Mucosa of descending colon (tissue), 3 donors: Measurements from ENCODE around the gene LRRFIP2. TPM values are rescaled to one million over a fixed set of nuclear protein-coding genes. Genes with fewer than 3 reads are reported as not detected.

Experiments used
- ATAC-seq: fragments of 200-7000 bp; cut with Tn5 transposase; one replicate; pipeline ENCODE4 v1.9.1; 2020; ENCODE audit warnings: mild to moderate bottlenecking, moderate library complexity
- DNase-seq, 3 donors: peaks; one replicate each; pipeline ENCODE4 v3.0.0-alpha.2; 2020
- H3K36me3 ChIP-seq: fragments of 200-600 bp; one replicate; pipeline ENCODE4 v1.8.0; 2021; ENCODE audit warnings: low read depth, mild to moderate bottlenecking
- H3K4me1 ChIP-seq: fragments of 200-600 bp; one replicate; pipeline ENCODE4 v1.8.0; 2021; ENCODE audit warnings: low read depth, mild to moderate bottlenecking
- H3K4me3 ChIP-seq: fragments of 200-600 bp; one replicate; pipeline ENCODE4 v1.8.0; 2021; ENCODE audit warnings: mild to moderate bottlenecking
- H3K9me3 ChIP-seq: fragments of 200-600 bp; one replicate; pipeline ENCODE4 v1.8.0; 2021; ENCODE audit warnings: mild to moderate bottlenecking
- intact Hi-C, 2 donors: fragments of 100-400 bp; cut with DNase I in 1 of 2; cut with micrococcal nuclease in 1 of 2; formaldehyde crosslinking; loops; one replicate each; pipeline versions ENCODE4 v1.11.0 to v1.11.1; 2022; cut with DNase I, micrococcal nuclease
- total RNA-seq, 3 donors: library from RNA; stranded (reverse); fragmentation: NEBNext Ultra II Directional in 2 of 3; extraction: Animal tissue kit (Norgen Biotek cat#: 25700) in 2 of 3; gene quantifications; one replicate each; pipeline versions ENCODE4 v1.2.1 to v1.2.4, GENCODE V29; 2021 to 2023
- TF ChIP-seq, protein P1 (sequence below): fragments of 200-600 bp; IDR thresholded peaks from one replicate; pipeline ENCODE4 v1.8.0; 2022; ENCODE audit warnings: antibody characterized with exemption, mild to moderate bottlenecking
- donor health status: DM: no; HTN: no; CAD: no; lungs with moderate emphysema.
- donor health status: DM: no; HTN: no; CAD: no.
- donor health status: DM: no; HTN: yes; CAD: no.

LRRFIP2 gene
- total RNA-seq, 3 donors from 2014 or later = 89.9 to 136 (median 128) TPM

DNA sequence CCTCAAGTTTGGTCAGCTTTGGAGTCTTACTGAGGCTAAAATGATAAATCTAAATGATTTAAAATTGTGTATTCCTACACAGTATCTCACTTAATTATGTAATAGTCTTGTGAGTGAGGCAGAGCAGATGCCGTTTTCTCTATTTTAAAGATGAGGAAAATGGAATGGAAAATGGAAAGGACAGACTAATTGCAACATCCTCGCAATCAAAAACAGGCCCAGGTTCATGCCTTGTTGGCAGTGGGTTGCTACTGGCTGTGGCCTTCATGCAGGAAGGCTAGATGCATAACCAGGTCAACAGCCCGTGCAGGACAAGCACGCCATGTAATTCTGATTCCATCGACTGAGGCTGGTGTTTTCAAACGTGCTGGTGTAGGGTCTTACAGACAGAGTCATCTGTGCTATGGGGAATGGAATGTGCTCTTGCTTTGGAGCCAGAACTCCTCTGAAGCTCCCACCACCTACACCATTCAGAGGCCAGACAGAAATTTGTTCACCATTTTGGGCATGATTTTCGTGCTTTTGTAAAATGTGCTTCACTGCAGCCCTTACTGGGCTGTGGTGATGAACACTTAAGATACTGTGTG is 143.2 kb downstream of the LRRFIP2 start:
- intact Hi-C loops = no loop called here
- ATAC-seq (no peak), DNase-seq (no peak)
- no peak overlapping the region for H3K4me3 ChIP-seq
- no peaks in the 10 kb centered on the region for H3K36me3 ChIP-seq
- peaks cover 2% of the 10 kb centered on the region for H3K9me3 ChIP-seq
- no peaks in the 10 kb centered on the region for H3K4me1 ChIP-seq
- TF ChIP-seq, protein P1, sequence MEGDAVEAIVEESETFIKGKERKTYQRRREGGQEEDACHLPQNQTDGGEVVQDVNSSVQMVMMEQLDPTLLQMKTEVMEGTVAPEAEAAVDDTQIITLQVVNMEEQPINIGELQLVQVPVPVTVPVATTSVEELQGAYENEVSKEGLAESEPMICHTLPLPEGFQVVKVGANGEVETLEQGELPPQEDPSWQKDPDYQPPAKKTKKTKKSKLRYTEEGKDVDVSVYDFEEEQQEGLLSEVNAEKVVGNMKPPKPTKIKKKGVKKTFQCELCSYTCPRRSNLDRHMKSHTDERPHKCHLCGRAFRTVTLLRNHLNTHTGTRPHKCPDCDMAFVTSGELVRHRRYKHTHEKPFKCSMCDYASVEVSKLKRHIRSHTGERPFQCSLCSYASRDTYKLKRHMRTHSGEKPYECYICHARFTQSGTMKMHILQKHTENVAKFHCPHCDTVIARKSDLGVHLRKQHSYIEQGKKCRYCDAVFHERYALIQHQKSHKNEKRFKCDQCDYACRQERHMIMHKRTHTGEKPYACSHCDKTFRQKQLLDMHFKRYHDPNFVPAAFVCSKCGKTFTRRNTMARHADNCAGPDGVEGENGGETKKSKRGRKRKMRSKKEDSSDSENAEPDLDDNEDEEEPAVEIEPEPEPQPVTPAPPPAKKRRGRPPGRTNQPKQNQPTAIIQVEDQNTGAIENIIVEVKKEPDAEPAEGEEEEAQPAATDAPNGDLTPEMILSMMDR = no peak

- DNase-seq (no peak), ATAC-seq (no peak)
- Histone ChIP-seq H3K4me1 (no peaks in the 10 kb centered on the region), H3K36me3 (no peaks in the 10 kb centered on the region), H3K4me3 (no peak overlapping the region), H3K9me3 (no peaks in the 10 kb centered on the region)
- TF ChIP-seq, protein P1 = no peak
- intact Hi-C loops = no loop called here
These were observed 143.8 kb downstream of the LRRFIP2 start for GRCh38 chr3:37030588-37030987.

DNA sequence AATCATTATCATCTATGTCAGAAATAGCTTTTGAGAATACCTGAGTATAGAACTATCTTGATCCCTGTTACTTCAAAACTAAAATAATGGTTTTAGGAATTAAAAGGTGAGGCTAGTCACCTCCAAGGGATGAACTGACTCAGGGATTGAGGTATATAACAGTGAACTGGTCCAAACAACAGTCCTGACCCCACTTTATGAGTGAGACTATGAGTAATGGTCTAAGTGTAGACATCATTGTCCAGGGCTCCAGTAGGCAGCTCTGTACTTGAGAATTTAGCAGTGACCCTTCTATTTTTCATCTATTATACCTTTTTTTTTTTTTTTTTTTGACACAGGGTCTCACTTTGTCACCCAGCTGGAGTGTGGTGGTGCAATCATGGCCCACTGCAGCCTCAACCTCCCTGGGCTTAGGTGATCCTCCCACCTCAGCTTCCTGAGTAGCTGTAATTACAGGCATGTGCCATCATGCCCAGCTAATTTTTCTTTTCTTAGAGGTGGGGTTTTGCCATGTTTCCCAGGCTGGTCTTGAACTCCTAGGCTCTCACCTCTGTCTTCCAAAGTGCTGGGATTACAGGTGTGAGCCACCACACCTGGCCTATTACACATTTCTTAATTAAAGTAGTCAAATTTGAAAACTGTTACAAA is 144.7 kb downstream of the LRRFIP2 start:
- no peak for DNase-seq
- TF ChIP-seq, protein P1 = no peak
- H3K4me1 ChIP-seq = no peaks in the 10 kb centered on the region

GRCh38 chr3:37029111-37029510 is 145.3 kb downstream of the LRRFIP2 start:
- no peaks in the 10 kb centered on the region for H3K36me3 ChIP-seq
- no peaks in the 10 kb centered on the region for H3K9me3 ChIP-seq
- H3K4me1 ChIP-seq = no peaks in the 10 kb centered on the region
- ATAC-seq = no peak
- TF ChIP-seq, protein P1 = no peak
- no peak for DNase-seq
- intact Hi-C loops = no loop called here
- no peak overlapping the region for H3K4me3 ChIP-seq

More for the DNA sequence above, 144.7 kb downstream of the LRRFIP2 start:
- no peaks in the 10 kb centered on the region for H3K9me3 ChIP-seq
- no peak for ATAC-seq
- no peak overlapping the region for H3K4me3 ChIP-seq
- intact Hi-C loops = no loop called here
- H3K36me3 ChIP-seq = no peaks in the 10 kb centered on the region

DNA sequence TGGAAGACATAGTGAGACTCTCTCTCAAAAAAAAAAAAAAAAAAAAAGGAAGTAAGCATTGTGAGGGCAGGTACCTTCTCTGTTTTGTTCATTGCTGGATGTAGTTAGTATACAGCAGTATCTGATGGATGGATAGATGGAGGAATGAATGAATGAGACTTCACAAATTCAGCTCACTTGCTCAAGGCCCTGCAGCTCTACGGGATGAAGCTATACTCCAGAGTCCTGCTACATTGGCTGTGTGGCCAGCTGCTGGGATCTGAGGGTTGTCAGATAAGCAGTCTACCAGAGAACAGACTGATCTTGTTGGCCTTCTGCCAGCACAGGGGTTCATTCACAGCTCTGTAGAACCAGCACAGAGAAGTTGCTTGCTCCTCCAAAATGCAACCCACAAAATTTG is 146.1 kb downstream of the LRRFIP2 start:
- DNase-seq = no peak
- intact Hi-C loops = no loop called here
- ATAC-seq = no peak
- Histone ChIP-seq H3K36me3 (no peaks in the 10 kb centered on the region), H3K9me3 (no peaks in the 10 kb centered on the region), H3K4me3 (no peak overlapping the region), H3K4me1 (no peaks in the 10 kb centered on the region)
- TF ChIP-seq, protein P1 = no peak
